SK-N-SH treated with all-trans-retinoic acid at 6 μM for 48 hours (cell line): ENCODE data around the gene ANK2.

Experiments used
- ATAC-seq: fragments of 200-7000 bp; cut with Tn5 transposase; 3 replicates; pipeline ENCODE4 v1.9.1; 2020; ENCODE audit warnings: mild to moderate bottlenecking, moderate library complexity
- BACH2 ChIP-seq: fragments of 250-450 bp; sonication (Bioruptor Pico); IDR thresholded peaks from 2 replicates; pipeline ENCODE4 v1.9.0; 2021; ENCODE audit warnings: mild to moderate bottlenecking, borderline replicate concordance
- CREB5 ChIP-seq: fragments of 250-450 bp; sonication (Bioruptor Pico); IDR thresholded peaks from 2 replicates; pipeline ENCODE4 v1.5.1; 2020; ENCODE audit warnings: low read depth, mild to moderate bottlenecking, moderate library complexity
- CSDC2 ChIP-seq: fragments of 250-450 bp; sonication (Bioruptor Pico); IDR thresholded peaks from 2 replicates; pipeline ENCODE4 v1.5.0; 2020; ENCODE audit warnings: mild to moderate bottlenecking, moderate library complexity
- CSRNP3 ChIP-seq: fragments of 250-450 bp; sonication (Bioruptor Pico); IDR thresholded peaks from 2 replicates; pipeline ENCODE4 v1.5.1; 2021; ENCODE audit warnings: mild to moderate bottlenecking, moderate library complexity
- ESRRG ChIP-seq: fragments of 250-450 bp; sonication (Bioruptor Pico); IDR thresholded peaks from 2 replicates; pipeline ENCODE4 v1.6.1; 2021; ENCODE audit warnings: mild to moderate bottlenecking
- GLIS3 ChIP-seq: fragments of 250-450 bp; sonication (Bioruptor Pico); IDR thresholded peaks from 2 replicates; pipeline ENCODE4 v1.5.0; 2020; ENCODE audit warnings: mild to moderate bottlenecking, moderate library complexity
- ISL1 ChIP-seq: fragments of 250-450 bp; sonication (Bioruptor Pico); IDR thresholded peaks from 2 replicates; pipeline ENCODE4 v2.1.2; 2022; ENCODE audit warnings: mild to moderate bottlenecking, moderate library complexity
- OSR1 ChIP-seq: fragments of 250-450 bp; sonication (Bioruptor Pico); IDR thresholded peaks from 2 replicates; pipeline ENCODE4 v1.8.0; 2022; ENCODE audit warnings: moderate library complexity, mild to moderate bottlenecking, inconsistent platforms
- PATZ1 ChIP-seq: fragments of 250-450 bp; sonication (Bioruptor Pico); IDR thresholded peaks from 2 replicates; pipeline ENCODE4 v1.8.0; 2020; ENCODE audit warnings: mild to moderate bottlenecking, moderate library complexity, borderline replicate concordance
- POU6F1 ChIP-seq: fragments of 250-450 bp; sonication (Bioruptor Pico); IDR thresholded peaks from 2 replicates; pipeline ENCODE4 v1.8.0; 2021; ENCODE audit warnings: low read depth, mild to moderate bottlenecking, moderate library complexity, borderline replicate concordance
- PPARA ChIP-seq: fragments of 250-450 bp; sonication (Bioruptor Pico); IDR thresholded peaks from 2 replicates; pipeline ENCODE4 v1.5.0; 2020; ENCODE audit warnings: mild to moderate bottlenecking, borderline replicate concordance
- RARB ChIP-seq: fragments of 250-450 bp; sonication (Bioruptor Pico); IDR thresholded peaks from 2 replicates; pipeline ENCODE4 v1.8.0; 2021; ENCODE audit warnings: mild to moderate bottlenecking, moderate library complexity
- SNAI2 ChIP-seq: fragments of 250-450 bp; sonication (Bioruptor Pico); IDR thresholded peaks from 2 replicates; pipeline ENCODE4 v1.5.0; 2020; ENCODE audit warnings: mild to moderate bottlenecking, moderate library complexity
- TCF4 ChIP-seq: fragments of 250-450 bp; sonication (Bioruptor Pico); IDR thresholded peaks from 2 replicates; pipeline ENCODE4 v1.8.0; 2021; ENCODE audit warnings: mild to moderate bottlenecking, moderate library complexity, borderline replicate concordance
- TOX ChIP-seq: fragments of 250-450 bp; sonication (Bioruptor Pico); IDR thresholded peaks from 2 replicates; pipeline ENCODE4 v1.8.0; 2021; ENCODE audit warnings: mild to moderate bottlenecking, moderate library complexity, borderline replicate concordance
- TSHZ2 ChIP-seq: fragments of 250-450 bp; sonication (Bioruptor Pico); IDR thresholded peaks from 2 replicates; pipeline ENCODE4 v1.5.0; 2020; ENCODE audit warnings: mild to moderate bottlenecking, moderate library complexity
- ZC3H10 ChIP-seq: fragments of 250-450 bp; sonication (Bioruptor Pico); IDR thresholded peaks from 2 replicates; pipeline ENCODE4 v1.5.1; 2021; ENCODE audit warnings: mild to moderate bottlenecking, moderate library complexity
- ZFP3 ChIP-seq: fragments of 250-450 bp; sonication (Bioruptor Pico); IDR thresholded peaks from 2 replicates; pipeline ENCODE4 v1.5.0; 2020; ENCODE audit warnings: mild to moderate bottlenecking, moderate library complexity
- ZFP30 ChIP-seq: fragments of 450-650 bp; formaldehyde crosslinking; IDR thresholded peaks from 2 replicates; pipeline ENCODE4 v1.5.0; 2022; ENCODE audit warnings: mild to moderate bottlenecking, moderate library complexity
- ZNF565 ChIP-seq: fragments of 450-650 bp; formaldehyde crosslinking; conservative IDR thresholded peaks from 2 replicates; pipeline ENCODE4 v1.5.0; 2020; ENCODE audit warnings: low read depth, mild to moderate bottlenecking, moderate library complexity
- ZNF70 ChIP-seq: fragments of 450-650 bp; formaldehyde crosslinking; IDR thresholded peaks from 2 replicates; pipeline ENCODE4 v1.5.0; 2020; ENCODE audit warnings: mild to moderate bottlenecking, moderate library complexity
- ZNF8 ChIP-seq: fragments of 450-650 bp; formaldehyde crosslinking; IDR thresholded peaks from 2 replicates; pipeline ENCODE4 v1.5.0; 2020; ENCODE audit warnings: mild to moderate bottlenecking, moderate library complexity

Gene ANK2

GRCh38 chr4:113335746-113336145 is 286.3 kb downstream of the ANK2 start:
- TF ChIP-seq SNAI2 (CRISPR knock-in tag) (no peak), BACH2 (no peak), TOX (no peak), ZNF70 (CRISPR knock-in tag) (no peak), ESRRG (CRISPR knock-in tag) (no peak), ZFP3 (no peak), PPARA (CRISPR knock-in tag) (no peak), OSR1 (no peak), ZFP30 (CRISPR knock-in tag) (no peak), ZNF8 (CRISPR knock-in tag) (no peak), ZC3H10 (CRISPR knock-in tag) (no peak), CSDC2 (CRISPR knock-in tag) (no peak), ISL1 (CRISPR knock-in tag) (no peak)
- ATAC-seq, result no peak

GRCh38 chr4:113336556-113336955 is 287.1 kb downstream of the ANK2 start:
- TF ChIP-seq ZNF70 (CRISPR knock-in tag), result no peak
- TF ChIP-seq ISL1 (CRISPR knock-in tag), result no peak
- no peak for TF ChIP-seq CREB5 (CRISPR knock-in tag)
- TF ChIP-seq ZNF565, result no peak
- no peak for TF ChIP-seq PATZ1 (CRISPR knock-in tag)
- TF ChIP-seq ESRRG (CRISPR knock-in tag), result no peak
- no peak for TF ChIP-seq POU6F1 (CRISPR knock-in tag)
- TF ChIP-seq TCF4 (CRISPR knock-in tag), result no peak
- TF ChIP-seq RARB (CRISPR knock-in tag), result no peak
- TF ChIP-seq CSRNP3, result no peak
- no peak for ATAC-seq

GRCh38 chr4:113339430-113339813 is 290.0 kb downstream of the ANK2 start:
- no peak for ATAC-seq
- no peak for TF ChIP-seq ZC3H10 (CRISPR knock-in tag)
- TF ChIP-seq RARB (CRISPR knock-in tag), result no peak
- TF ChIP-seq POU6F1 (CRISPR knock-in tag), result no peak
- no peak for TF ChIP-seq ZFP3
- no peak for TF ChIP-seq ZFP30 (CRISPR knock-in tag)
- TF ChIP-seq TCF4 (CRISPR knock-in tag), result no peak
- TF ChIP-seq OSR1, result no peak
- no peak for TF ChIP-seq BACH2
- no peak for TF ChIP-seq ZNF8 (CRISPR knock-in tag)
- TF ChIP-seq GLIS3 (CRISPR knock-in tag), result no peak
- TF ChIP-seq PPARA (CRISPR knock-in tag), result no peak
- TF ChIP-seq PATZ1 (CRISPR knock-in tag), result no peak
- TF ChIP-seq ESRRG (CRISPR knock-in tag), result no peak
- no peak for TF ChIP-seq CSDC2 (CRISPR knock-in tag)
- TF ChIP-seq ZNF70 (CRISPR knock-in tag), result no peak
- TF ChIP-seq SNAI2 (CRISPR knock-in tag), result no peak
- no peak for TF ChIP-seq CSRNP3
- TF ChIP-seq TOX, result no peak
- no peak for TF ChIP-seq ZNF565
- TF ChIP-seq TSHZ2 (CRISPR knock-in tag), result no peak
